ENCODE measurements around the gene NECTIN2.

- TF ChIP-seq CTCF (IDR thresholded peaks at IDR 0.05; ENCODE audit: poor library complexity) (no peak), EZH2phosphoT487 (IDR thresholded peaks at IDR 0.05; ENCODE audit: low read depth, severe bottlenecking, unreplicated experiment) (no peak)
These were observed 22.8 kb upstream of the NECTIN2 start for GRCh38 chr19:44823373-44823698.

All from hepatocyte (in vitro differentiated cells).